Measurements from ENCODE around the gene PMP22. TPM values are rescaled to one million over a fixed set of nuclear protein-coding genes. Genes with fewer than 3 reads are reported as not detected.

PMP22 gene
- polyA plus RNA-seq, 1 donor from 2014 or later = not detected

GRCh38 chr17:15273141-15273793, 8.1 kb upstream of the PMP22 start:
- Histone ChIP-seq H3K27ac (ENCODE audit: low read length) (no peak overlapping the region), H3K79me2 (replicated peaks; ENCODE audit: insufficient read depth, low read length) (no peaks in the 10 kb centered on the region), H3K9me3 (ENCODE audit: low read length) (no peaks in the 10 kb centered on the region), H3K9me2 (ENCODE audit: insufficient read depth, low read length) (no peaks in the 10 kb centered on the region), H3K27me3 (ENCODE audit: insufficient read depth, low read depth, low read length) (no peaks in the 10 kb centered on the region), H4K20me1 (ENCODE audit: insufficient read depth) (no peaks in the 10 kb centered on the region), H3K4me3 (ENCODE audit: low read length) (no peak overlapping the region), H3F3A (ENCODE audit: insufficient read depth, low read length, poor library complexity, severe bottlenecking) (no peaks in the 10 kb centered on the region), H3K36me3 (ENCODE audit: insufficient read depth, low read length) (no peaks in the 10 kb centered on the region), H2AFZ (ENCODE audit: low read depth, low read length) (no peak overlapping the region), H3K4me2 (ENCODE audit: low read length) (no peak overlapping the region), H3K9ac (ENCODE audit: low read length) (no peak overlapping the region)
- TF ChIP-seq, protein P1, sequence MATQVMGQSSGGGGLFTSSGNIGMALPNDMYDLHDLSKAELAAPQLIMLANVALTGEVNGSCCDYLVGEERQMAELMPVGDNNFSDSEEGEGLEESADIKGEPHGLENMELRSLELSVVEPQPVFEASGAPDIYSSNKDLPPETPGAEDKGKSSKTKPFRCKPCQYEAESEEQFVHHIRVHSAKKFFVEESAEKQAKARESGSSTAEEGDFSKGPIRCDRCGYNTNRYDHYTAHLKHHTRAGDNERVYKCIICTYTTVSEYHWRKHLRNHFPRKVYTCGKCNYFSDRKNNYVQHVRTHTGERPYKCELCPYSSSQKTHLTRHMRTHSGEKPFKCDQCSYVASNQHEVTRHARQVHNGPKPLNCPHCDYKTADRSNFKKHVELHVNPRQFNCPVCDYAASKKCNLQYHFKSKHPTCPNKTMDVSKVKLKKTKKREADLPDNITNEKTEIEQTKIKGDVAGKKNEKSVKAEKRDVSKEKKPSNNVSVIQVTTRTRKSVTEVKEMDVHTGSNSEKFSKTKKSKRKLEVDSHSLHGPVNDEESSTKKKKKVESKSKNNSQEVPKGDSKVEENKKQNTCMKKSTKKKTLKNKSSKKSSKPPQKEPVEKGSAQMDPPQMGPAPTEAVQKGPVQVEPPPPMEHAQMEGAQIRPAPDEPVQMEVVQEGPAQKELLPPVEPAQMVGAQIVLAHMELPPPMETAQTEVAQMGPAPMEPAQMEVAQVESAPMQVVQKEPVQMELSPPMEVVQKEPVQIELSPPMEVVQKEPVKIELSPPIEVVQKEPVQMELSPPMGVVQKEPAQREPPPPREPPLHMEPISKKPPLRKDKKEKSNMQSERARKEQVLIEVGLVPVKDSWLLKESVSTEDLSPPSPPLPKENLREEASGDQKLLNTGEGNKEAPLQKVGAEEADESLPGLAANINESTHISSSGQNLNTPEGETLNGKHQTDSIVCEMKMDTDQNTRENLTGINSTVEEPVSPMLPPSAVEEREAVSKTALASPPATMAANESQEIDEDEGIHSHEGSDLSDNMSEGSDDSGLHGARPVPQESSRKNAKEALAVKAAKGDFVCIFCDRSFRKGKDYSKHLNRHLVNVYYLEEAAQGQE (IDR thresholded peaks at IDR 0.05; ENCODE audit: borderline replicate concordance) = no peak
- TF ChIP-seq TAF1 (IDR thresholded peaks at IDR 0.05; ENCODE audit: low read depth) = no peak
- TF ChIP-seq SMC3 (conservative IDR thresholded peaks at IDR 0.05; ENCODE audit: poor library complexity) = no peak
- TF ChIP-seq EP300 (conservative IDR thresholded peaks at IDR 0.05; ENCODE audit: poor library complexity, severe bottlenecking) = no peak
- TF ChIP-seq, protein P2, sequence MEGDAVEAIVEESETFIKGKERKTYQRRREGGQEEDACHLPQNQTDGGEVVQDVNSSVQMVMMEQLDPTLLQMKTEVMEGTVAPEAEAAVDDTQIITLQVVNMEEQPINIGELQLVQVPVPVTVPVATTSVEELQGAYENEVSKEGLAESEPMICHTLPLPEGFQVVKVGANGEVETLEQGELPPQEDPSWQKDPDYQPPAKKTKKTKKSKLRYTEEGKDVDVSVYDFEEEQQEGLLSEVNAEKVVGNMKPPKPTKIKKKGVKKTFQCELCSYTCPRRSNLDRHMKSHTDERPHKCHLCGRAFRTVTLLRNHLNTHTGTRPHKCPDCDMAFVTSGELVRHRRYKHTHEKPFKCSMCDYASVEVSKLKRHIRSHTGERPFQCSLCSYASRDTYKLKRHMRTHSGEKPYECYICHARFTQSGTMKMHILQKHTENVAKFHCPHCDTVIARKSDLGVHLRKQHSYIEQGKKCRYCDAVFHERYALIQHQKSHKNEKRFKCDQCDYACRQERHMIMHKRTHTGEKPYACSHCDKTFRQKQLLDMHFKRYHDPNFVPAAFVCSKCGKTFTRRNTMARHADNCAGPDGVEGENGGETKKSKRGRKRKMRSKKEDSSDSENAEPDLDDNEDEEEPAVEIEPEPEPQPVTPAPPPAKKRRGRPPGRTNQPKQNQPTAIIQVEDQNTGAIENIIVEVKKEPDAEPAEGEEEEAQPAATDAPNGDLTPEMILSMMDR (IDR thresholded peaks at IDR 0.05; ENCODE audit: poor library complexity, severe bottlenecking) = no peak
- TF ChIP-seq RAD21 (conservative IDR thresholded peaks at IDR 0.05) = no peak
- TF ChIP-seq MXI1 (conservative IDR thresholded peaks at IDR 0.05; ENCODE audit: poor library complexity, severe bottlenecking) = no peak
- no peak for TF ChIP-seq EZH2 (IDR thresholded peaks at IDR 0.05; ENCODE audit: borderline replicate concordance, insufficient read depth, low read length, poor library complexity, severe bottlenecking)
- TF ChIP-seq POLR2AphosphoS5 (IDR thresholded peaks at IDR 0.05) = no peak

DNA sequence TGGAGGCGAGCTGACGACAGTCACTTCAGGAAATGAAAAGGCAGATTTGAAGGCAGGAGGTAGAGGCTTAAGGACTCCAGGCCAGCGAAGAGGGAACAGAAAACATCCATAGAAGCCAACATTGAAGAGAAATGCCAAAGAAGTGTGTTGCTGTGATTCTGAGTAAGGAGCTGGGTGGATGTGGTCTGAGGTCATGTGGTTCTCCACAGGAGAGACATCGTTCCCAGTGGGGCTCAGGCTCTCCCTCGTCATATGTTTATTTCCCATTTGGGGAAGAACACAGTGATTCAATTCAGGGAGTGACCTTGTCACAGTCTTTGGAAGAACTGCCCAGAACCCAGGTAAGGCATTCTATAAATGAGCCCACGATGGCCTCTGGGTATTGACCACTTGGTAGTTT, 6.6 kb upstream of the PMP22 start:
- no peaks in the 10 kb centered on the region for H3F3A ChIP-seq (ENCODE audit: insufficient read depth, low read length, poor library complexity, severe bottlenecking)
- no peaks in the 10 kb centered on the region for H3K27me3 ChIP-seq (ENCODE audit: insufficient read depth, low read depth, low read length)
- no peaks in the 10 kb centered on the region for H3K9me2 ChIP-seq (ENCODE audit: insufficient read depth, low read length)
- H3K36me3 ChIP-seq (ENCODE audit: insufficient read depth, low read length) = no peaks in the 10 kb centered on the region
- no peak overlapping the region for H3K4me3 ChIP-seq (ENCODE audit: low read length)
- H3K27ac ChIP-seq (ENCODE audit: low read length) = no peak overlapping the region
- H4K20me1 ChIP-seq (ENCODE audit: insufficient read depth) = no peaks in the 10 kb centered on the region
- H3K9ac ChIP-seq (ENCODE audit: low read length) = no peak overlapping the region
- TF ChIP-seq MXI1 (conservative IDR thresholded peaks at IDR 0.05; ENCODE audit: poor library complexity, severe bottlenecking) = no peak
- TF ChIP-seq RAD21 (conservative IDR thresholded peaks at IDR 0.05) = no peak
- no peak for TF ChIP-seq EZH2 (IDR thresholded peaks at IDR 0.05; ENCODE audit: borderline replicate concordance, insufficient read depth, low read length, poor library complexity, severe bottlenecking)
- TF ChIP-seq, protein P1 (IDR thresholded peaks at IDR 0.05; ENCODE audit: borderline replicate concordance) = no peak
- TF ChIP-seq SMC3 (conservative IDR thresholded peaks at IDR 0.05; ENCODE audit: poor library complexity) = no peak
- TF ChIP-seq TAF1 (IDR thresholded peaks at IDR 0.05; ENCODE audit: low read depth) = no peak
- TF ChIP-seq, protein P2 (IDR thresholded peaks at IDR 0.05; ENCODE audit: poor library complexity, severe bottlenecking) = no peak
- no peak for TF ChIP-seq EP300 (conservative IDR thresholded peaks at IDR 0.05; ENCODE audit: poor library complexity, severe bottlenecking)
- no peak for TF ChIP-seq POLR2AphosphoS5 (IDR thresholded peaks at IDR 0.05)
- no peaks in the 10 kb centered on the region for H3K9me3 ChIP-seq (ENCODE audit: low read length)
- H2AFZ ChIP-seq (ENCODE audit: low read depth, low read length) = no peak overlapping the region
- H3K79me2 ChIP-seq (replicated peaks; ENCODE audit: insufficient read depth, low read length) = no peaks in the 10 kb centered on the region
- no peak overlapping the region for H3K4me2 ChIP-seq (ENCODE audit: low read length)
